ENCODE data around the gene KIAA0753.

KIAA0753 gene

DNA sequence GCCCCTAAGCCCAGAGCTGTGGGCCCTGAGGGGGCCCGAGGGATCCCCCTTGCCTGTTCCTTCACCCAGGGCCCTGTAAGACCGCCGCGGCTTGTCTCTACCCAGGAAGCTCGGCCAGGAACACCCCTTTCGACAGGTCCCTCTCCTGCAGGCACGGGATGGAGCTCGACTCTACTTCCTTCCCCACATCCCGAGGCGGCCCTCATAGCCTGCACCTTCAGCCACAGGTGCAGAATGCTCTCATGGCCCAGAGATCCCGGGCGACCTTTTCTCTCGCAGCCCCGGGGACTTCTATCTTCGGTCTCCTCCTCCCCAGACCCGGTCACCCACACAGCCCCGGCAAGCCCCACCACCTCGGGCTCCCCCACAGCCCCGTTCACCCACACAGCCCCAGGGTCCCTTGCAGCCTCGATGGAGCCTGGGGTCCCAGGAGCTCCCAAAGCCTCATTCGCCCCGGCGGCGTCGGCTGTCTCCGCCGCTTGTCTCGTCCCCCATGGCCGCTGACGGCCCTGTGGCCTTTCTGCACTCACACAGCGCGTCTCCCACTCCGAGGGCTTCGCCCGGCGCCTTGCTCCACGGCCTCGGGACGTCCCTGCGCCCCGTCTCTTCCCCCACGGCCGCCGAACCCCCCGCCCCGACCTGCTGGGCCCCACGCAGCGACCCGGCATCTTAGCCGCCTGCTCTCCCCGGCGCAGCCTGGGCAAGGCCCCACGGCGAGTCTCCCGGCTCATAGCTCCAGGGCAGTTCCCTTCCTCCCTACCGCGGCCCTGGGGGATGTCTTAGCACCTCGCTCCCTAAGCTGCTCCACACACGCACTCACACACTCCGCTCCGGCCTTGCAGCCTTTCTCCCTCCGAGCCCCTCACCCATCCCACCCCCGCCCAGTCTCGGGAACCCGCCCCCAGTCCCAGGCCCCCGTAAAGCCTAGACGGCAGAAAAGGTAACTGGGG, 650 bp downstream of the KIAA0753 start:
- FAIRE-seq: no peak

DNA sequence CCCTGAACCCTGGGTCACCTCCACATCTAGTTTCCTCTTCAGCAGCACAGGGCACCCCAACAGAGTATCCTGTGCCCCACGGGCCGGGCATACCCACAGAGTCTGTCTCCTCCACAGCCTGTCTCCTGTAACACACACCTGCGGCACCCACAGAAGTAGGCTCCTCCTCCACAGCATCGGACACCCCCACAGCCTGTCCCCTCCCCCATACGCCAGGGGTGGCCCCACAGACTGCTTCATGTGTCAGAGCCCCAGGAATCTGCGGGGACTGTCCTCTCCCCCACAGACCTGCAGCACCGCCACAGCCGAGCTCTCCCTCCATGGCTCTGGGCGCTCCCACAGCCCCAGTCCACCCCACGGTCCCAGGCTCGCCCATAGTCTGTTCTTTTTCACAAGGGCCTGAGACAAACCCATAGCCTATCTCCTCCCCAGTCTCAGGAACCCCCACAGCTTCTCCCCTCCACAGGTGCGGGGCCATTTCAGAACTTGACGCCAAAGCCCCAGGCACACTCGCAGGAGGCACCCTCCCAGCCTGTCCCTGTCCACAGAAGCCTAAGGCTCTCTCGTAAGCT, 1.4 kb downstream of the KIAA0753 start:
- no peak for FAIRE-seq

DNA sequence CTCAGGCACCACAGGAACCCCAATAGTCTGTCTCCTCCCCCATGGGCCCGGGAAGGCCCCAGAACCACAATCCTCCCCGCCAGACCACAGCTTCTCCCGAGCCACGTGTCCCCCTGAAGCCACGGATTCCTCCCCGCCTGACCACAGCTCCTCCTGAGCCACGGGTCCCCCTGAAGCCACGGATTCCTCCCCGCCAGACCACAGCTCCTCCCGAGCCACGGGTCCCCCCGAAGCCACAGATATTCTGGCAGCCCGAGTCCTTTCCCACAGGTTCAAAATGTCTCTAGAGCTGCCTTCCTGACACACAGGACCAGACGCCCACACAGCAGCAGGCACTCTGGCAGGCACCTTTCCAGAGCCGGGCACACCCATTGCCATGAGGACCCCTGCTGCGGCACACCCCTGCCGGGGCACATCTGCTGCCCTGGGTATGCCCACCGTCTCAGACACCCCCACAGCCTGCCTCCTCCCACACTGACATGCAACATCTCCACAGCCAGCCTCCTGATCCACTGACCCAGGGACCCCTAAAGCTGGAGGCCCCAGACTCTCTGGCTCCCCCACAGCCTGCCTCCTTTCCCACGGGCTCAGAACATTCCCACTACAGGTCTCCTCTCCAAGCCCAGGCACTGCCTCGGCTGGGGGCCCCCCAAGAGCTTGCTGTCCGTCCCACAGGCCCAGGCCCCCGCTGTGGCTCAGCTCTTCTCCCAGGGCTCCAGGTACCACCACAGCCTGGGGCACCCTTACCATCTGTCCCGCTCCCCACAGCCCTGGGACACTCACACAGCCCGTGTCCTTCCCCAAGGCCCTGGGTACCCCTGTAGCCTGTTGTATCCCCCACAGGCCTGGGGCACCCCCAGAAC, 2.2 kb downstream of the KIAA0753 start:
- no peak for FAIRE-seq

DNA sequence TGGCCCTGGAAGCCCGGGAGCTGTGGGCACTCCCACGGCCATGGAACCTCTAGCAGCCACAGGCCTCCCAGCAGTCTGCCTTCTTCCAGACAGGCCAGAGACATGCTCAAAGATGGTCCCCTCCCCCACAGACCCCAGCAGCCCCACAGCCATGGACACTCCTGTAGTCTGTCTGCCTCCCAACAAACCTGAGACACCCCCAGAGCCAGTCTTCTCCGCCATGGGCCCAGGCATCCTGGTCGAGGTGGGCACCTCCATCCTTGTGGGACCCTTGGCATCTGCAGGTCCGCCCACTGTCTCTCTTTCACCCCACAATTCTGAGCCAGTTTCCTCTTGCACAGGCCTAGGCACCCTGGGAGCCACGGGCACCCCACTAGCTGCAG, 3.1 kb downstream of the KIAA0753 start:
- no peak for FAIRE-seq

DNA sequence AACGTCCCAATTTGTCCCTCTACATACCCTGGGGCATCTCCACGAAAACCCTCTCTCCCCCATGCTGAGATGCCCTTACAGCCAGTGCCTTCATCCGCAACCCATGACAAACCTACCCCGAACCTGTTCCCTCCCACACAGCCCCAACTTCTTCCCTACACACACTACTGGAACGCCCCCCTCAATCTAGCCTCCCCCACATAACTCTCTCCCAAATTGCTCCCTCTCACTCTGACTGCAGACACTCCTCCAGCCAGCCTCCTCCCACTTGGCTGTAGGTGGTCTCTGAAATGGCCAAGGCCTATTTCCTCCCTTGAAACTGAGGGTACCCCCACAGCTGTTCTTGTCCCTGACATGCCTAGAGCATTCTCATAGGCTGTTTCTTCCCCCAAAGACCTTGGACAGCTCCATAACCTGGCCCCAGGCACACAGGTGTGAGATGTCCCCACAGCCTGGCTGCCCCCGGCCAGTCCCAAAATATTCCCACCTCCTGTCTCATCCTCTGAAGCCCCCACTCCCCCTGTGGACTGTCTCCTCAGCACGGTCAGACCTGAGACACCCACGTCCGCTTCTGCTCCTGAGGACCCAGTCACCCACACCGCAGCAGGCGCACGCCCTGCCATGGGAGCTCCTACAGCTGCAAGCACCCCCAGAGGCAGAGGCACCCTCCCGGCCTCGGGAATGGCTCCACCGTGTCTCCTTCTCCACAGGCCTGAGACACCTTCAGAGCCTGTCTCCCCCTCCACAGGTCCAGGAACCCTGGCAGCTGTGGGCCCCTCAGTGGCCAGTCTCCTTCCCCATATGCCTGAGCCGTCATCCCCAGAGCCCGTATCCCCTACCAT, 3.7 kb downstream of the KIAA0753 start:
- no peak for FAIRE-seq

DNA sequence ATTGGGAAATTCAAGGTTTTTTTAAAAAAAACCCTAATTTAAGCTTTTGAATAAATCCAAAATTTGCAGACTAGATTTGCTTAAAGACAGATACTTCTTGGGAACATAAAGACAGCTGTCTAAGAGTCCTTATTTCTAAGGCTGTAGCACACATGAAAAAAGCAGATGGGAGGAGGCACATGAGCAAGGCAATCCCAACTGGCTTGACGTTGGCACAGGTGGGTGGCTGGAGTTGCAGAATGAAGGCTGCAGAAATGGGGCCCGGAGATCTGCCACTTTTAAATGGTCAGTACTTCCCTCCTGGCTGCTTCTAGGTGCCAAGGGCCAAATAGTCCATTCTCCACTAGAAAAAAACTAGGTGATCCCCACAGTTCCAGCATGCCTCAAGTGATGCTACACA, 4.4 kb downstream of the KIAA0753 start:
- no peak for FAIRE-seq

DNA sequence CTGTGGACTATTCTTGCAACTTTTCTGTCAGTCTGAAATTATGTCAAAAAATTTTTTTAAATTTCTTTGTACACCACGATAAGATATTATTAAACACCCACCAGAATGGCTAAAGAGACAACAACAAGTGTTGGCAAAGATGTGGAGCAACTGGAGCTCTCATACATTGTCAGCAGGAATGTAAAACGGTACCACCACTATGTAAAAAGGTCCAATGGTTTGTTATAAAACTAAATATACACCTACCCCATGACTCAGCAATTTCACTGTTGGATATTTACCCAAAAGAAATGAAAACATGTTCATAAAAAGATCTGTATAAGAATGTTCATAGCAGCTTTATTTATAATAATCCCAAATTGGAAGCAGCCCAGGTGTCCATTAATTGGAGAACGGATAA, 7.2 kb downstream of the KIAA0753 start:
- no peak for FAIRE-seq

DNA sequence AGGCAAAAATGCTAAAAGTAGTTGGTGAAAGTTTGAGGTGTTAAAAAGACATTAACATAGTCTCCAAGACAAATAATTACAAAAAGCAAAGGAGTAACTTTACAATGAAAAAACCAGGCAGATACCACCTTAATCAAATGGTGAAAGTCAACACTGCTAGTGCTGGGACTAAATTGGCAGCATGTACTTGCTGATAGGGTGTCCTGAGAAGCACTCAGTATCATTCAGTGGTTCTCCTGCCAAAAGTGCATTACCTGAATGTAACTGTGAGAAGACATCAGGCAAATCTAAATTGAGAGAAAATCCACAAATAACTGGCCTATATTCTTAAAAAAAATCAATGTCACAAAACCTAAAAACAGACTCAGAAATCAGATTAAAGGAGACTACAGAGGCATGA, 8.0 kb downstream of the KIAA0753 start:
- FAIRE-seq: no peak

DNA sequence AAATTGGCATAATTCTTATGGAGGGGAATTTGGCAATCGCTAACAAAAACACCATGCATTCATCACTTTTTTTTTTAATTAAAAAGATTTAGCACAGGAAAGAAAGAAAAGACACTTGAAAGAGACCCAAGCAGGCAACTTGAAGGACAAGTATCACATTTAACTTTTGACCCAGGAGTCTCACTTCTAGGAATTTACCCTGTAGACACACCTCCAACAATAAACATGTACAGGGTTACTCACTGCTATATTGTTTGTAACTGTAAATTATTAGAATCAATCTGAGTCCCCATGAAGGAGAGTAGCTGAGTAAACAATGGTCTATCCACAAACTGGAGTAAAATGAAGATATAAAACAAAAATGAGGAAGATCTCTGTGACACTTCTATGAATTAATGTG, 10.1 kb downstream of the KIAA0753 start:
- FAIRE-seq: no peak

DNA sequence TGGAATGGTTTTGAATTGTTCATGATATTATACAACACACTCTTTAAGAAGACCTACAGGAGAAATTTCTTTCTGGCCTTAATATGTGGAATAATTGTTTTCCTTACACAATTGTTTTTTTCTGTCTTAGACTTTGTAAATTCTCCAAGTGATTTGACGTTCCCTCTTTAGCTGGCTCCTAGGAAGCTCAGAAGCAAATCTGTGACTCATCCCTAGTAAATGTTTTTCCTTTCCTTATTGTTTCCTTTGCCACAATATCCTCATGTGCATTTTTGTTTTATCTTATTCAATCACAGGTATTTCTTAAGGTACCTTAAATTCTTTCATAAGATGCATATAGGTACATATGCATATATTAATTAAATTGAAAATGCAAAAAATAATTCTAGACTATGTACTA, 13.5 kb downstream of the KIAA0753 start:
- no peak for FAIRE-seq

DNA sequence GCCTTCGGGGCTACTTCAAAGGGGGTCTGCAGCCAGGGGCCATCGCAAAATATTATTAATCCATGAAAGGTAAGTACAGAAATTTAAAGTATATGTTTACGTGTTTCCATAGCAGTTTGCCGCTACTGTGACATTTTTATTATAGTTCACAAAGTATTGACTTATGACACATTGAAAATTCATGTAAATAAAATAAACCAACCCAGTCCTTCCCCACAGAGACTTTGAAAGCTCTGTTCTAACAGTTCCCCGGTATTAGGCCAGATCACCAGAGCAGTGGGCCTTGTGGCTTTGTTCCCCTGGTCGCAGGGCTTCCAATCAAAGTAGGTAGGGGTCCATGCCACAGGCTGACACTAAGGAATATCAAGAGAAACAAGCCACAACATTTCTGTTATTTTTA, 13.9 kb downstream of the KIAA0753 start:
- no peak for FAIRE-seq

DNA sequence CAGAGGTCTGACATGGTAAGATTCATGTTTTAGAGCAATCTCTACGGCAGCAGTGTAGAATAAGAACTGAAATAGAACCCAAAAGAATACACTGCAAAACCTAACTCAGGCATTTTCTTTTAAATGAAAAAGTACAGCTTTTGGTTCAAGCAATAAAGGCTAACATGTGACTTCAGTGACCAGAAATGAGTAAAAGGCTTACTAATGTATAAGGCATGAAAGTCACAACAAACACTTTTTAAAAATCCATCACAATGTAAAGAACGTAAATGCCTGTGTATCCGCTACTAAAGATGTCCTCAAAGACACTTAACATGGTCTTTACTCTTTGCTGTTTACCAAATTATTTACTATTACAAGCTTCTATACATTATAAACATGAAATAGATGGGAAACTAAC, 16.6 kb downstream of the KIAA0753 start:
- no peak for FAIRE-seq

DNA sequence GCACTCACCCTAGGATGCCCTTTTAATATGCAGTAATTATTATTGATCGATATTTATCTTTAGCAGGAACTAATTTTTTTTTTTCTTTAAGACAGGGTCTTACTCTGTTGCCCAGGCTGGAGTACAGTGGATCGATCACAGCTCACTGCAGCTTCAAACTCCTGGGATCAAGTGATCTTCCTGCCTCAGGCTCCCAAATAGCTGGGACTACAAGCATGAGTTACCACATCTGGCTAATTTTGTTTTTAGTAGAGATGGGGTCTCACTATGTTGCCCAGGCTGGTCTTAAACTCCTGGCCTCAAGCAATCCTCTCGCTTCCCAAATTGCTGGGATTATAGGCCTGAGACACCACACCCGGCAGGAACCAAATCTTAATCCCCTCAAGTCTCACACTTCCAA, 29.3 kb downstream of the KIAA0753 start:
- FAIRE-seq: no peak

DNA sequence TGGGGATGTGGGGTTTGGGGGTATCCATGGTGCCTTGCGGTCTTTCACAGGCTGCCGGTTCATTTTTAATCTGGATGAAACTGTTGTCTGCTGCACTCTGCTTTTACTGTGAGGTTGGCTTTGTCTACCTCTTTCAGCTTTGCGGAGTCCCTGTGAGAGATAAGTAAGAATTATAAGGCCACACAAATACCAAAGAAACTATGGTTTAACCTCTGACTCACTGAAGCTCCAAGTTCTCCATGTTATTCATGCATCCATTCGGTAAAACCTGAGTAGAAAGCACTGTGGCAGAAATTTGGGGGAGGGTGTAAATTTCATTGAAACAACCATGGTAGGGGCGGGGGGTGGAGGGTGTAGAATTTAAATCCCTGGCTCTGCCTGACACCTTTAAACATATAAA, 30.5 kb downstream of the KIAA0753 start:
- FAIRE-seq: no peak

DNA sequence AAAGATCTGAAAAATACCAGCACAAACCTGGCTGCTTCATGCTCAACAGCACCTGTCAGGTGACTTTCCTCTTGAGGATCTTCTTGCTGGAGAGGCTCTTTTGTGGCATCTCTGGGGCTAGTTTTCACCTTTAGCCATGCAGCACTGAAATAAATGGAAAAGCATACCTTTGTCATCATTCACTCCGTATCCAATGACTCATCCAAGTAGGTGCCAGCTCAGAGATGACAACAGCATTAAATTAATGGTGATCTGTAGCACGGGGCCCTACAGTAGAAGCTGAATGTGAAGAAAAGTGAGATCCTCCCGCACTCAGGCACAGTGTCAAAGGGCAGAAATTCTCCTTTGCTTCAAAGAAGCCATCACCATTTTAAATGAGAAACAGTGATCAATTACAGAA, 32.2 kb downstream of the KIAA0753 start:
- no peak for FAIRE-seq

DNA sequence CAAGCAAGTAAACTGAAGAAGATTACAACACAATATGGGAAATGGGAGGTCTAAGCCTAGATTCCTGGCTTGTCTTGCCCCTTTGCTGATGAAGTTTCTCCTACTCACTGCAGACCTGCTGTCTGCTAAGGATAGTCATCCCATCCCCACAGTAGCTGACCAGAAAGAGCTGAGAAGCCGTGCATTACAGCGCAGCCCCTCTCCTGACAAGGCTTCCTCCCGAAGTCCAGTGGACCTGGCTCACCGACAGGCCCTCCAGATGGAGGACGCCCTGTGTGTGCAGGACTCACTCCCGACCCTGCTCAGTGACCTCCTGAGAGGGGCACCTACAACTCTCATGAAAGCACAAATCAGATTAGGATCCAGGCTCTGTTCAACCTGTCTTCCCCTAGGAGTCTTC, 35.4 kb downstream of the KIAA0753 start:
- FAIRE-seq: no peak

DNA sequence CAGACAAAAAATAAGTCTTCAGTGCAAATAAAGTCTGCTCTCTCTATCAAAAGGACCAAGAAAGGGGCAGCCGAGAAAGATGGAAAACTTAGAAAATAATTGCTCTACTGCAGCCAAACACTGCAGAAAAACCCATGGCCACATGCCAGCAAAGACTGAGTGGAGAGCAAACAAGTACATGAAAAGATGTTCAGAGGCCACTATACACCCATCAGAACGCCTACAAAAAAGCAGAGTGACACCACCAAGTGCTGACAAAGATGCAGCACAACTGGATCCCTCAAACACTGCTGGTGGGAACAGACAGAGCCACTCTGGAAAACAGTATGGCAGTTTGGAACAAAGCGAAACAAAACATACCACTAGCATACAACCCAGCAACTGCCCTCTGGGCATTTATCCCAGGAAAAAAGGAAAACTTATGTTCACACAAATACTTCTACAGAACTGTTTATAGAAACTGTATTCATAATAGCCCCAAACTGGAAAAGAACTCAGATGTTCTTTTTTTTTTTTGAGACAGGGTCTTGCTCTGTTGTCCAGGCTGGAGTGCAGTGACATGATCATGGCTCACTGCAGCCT, 36.7 kb downstream of the KIAA0753 start:
- no peak for FAIRE-seq

DNA sequence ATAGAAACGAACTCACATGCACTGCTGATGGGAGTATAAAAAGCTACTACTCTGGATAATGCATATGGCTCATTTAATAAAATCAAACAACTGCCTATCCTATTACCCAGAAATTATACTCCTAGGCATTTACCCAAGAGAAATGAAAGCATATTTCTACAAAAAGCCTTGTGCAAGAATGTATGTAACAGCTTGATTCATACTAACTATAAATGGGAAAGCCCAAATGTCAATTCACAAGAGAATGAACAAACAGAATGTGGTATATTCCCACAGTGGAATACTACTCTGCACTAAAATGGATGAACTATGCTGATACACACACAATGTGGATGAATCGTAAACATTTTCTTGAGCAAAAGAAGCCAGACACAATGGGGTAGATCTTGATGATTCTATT, 38.4 kb downstream of the KIAA0753 start:
- no peak for FAIRE-seq

DNA sequence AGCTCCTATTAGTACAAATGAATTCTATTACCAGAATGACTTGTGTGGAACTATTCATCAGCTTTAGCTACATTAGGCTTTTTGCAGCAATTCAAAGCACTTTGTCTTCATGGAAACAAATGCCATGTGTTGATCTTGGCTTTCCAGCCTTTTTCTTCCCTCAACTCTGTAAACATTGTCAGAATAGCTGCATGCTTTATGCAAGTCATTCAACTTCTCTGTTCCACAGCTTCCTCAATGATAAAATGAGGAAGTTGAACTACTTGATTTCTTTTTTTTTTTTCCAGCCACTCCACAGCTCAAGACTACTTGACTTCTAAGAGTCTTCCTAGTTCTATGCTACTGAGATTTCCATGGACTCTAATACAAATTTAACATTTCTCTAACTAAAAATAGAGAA, 41.1 kb downstream of the KIAA0753 start:
- no peak for FAIRE-seq

DNA sequence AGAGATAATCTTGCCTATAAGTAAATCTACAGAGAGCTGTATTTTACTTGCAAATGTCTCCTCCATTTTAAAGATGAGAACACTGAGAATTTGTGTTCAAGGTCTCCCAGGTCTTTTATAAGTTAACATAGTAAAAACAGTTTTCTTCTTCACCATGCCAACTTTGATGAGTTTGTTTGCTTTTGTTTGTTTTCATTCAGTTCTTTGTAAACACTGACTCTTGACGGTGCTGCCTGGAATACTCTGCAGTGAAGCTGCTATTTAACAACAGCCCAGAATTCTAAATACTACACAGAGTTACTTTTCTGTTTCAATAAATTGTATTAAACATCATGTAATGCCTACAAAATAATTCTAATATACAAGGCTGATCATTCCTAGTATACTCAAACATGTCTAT, 42.8 kb downstream of the KIAA0753 start:
- no peak for FAIRE-seq

DNA sequence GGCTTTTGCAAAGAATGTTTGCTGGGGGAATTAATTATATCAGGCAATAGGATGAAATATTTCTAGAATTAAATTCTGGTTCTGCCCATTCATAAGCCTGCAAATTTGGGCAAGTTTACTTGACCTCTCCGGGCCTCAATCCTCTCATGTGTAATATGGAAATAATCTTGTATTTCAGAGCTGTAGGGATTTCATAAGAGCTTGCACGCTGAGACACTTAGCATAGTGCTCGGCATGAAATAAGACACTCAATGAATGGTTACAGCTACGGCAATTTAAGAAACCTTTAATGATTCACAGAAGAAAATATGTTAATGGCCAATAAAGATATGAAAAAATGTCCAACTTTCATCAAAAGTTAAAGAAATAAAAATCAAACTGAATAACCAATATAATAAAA, 43.6 kb downstream of the KIAA0753 start:
- no peak for FAIRE-seq

DNA sequence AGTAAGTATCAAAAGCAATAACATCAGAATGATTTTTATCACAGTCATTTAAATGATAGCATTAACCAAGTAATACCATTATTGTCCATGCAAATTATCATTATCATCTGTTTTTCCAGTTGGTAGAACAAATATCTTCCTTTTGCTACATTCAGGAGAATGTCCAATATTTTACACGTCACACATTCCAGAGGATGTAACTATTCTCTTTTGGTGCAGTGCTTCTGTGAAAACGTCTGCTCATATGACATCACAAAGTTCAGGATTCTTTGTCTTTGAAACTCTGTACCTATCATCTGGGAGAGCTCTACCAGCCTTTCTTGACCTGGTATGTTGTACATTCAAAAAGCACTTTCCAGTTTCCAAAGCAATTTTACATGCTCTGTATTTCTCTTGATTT, 44.0 kb downstream of the KIAA0753 start:
- FAIRE-seq: no peak
